ENCODE data around the gene PNPO. TPM values are rescaled to one million over a fixed set of nuclear protein-coding genes. Genes with fewer than 3 reads are reported as not detected.

PNPO gene
- total and polyA plus RNA-seq, 4 donors: 27.8 to 102 (median 51.3) TPM

- Histone ChIP-seq H3K4me3 (ENCODE audit: low read depth in 1 of 3, low read length in 3 of 3) (no peak overlapping the region), H3K27ac (ENCODE audit: low read depth in 1 of 2, low read length in 2 of 2) (no peak overlapping the region), H3K27me3 (ENCODE audit: control insufficient read depth in 4 of 4, insufficient read depth in 4 of 4, low read length in 3 of 4) (no peaks in the 10 kb centered on the region), H3K4me1 (ENCODE audit: control insufficient read depth in 4 of 4, insufficient read depth in 4 of 4, low read length in 3 of 4) (peaks cover 1 to 33% (median 19%) of the 10 kb centered on the region in 4 donors), H3K36me3 (ENCODE audit: control insufficient read depth in 4 of 4, insufficient read depth in 3 of 4, low read depth in 1 of 4, low read length in 3 of 4) (peaks cover 0 to 6% (median 4%) of the 10 kb centered on the region in 4 donors), H3K9ac (ENCODE audit: low read depth in 1 of 2, low read length in 2 of 2) (no peak overlapping the region), H3K9me3 (ENCODE audit: control insufficient read depth in 4 of 4, low read length in 3 of 4) (no peaks in the 10 kb centered on the region)
- TF ChIP-seq, protein P1, sequence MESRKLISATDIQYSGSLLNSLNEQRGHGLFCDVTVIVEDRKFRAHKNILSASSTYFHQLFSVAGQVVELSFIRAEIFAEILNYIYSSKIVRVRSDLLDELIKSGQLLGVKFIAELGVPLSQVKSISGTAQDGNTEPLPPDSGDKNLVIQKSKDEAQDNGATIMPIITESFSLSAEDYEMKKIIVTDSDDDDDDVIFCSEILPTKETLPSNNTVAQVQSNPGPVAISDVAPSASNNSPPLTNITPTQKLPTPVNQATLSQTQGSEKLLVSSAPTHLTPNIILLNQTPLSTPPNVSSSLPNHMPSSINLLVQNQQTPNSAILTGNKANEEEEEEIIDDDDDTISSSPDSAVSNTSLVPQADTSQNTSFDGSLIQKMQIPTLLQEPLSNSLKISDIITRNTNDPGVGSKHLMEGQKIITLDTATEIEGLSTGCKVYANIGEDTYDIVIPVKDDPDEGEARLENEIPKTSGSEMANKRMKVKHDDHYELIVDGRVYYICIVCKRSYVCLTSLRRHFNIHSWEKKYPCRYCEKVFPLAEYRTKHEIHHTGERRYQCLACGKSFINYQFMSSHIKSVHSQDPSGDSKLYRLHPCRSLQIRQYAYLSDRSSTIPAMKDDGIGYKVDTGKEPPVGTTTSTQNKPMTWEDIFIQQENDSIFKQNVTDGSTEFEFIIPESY (IDR thresholded peaks at IDR 0.05): no peak
- TF ChIP-seq FOXA1 (IDR thresholded peaks at IDR 0.05) (no peak), TAF1 (conservative IDR thresholded peaks at IDR 0.05) (no peak), EGR1 (IDR thresholded peaks at IDR 0.05; ENCODE audit: low read depth in 2 of 2) (no peak), GABPA (IDR thresholded peaks at IDR 0.05 in 1 of 2, conservative IDR thresholded peaks at IDR 0.05 in 1 of 2) (no peak), SP1 (IDR thresholded peaks at IDR 0.05) (no peak), MAX (IDR thresholded peaks at IDR 0.05) (no peak), RAD21 (IDR thresholded peaks at IDR 0.05) (no peak)
- no peak for DNase-seq (ENCODE audit: low spot score)
- WGBS: 89% methylated on average over 5 of the region's 5 CpGs
Observed at GRCh38 chr17:47968836-47969235, 27.5 kb downstream of the PNPO start.

- peak overlapping the region in 1 of 2 donors; percentile 9 for H3K27ac ChIP-seq (ENCODE audit: low read depth in 1 of 2, low read length in 2 of 2)
- 47% methylated on average over 15 of the region's 15 CpGs for WGBS
- TF ChIP-seq NR2F2 (IDR thresholded peaks at IDR 0.05) (no peak), HNF4G (IDR thresholded peaks at IDR 0.05) (no peak), REST (IDR thresholded peaks at IDR 0.05) (no peak), FOXA1 (IDR thresholded peaks at IDR 0.05) (no peak), RAD21 (IDR thresholded peaks at IDR 0.05) (no peak), TAF1 (conservative IDR thresholded peaks at IDR 0.05) (no peak), EGR1 (IDR thresholded peaks at IDR 0.05; ENCODE audit: low read depth in 2 of 2) (no peak), SP1 (IDR thresholded peaks at IDR 0.05) (no peak), RXRA (IDR thresholded peaks at IDR 0.05) (no peak), FOXA2 (IDR thresholded peaks at IDR 0.05) (no peak), HNF4A (conservative IDR thresholded peaks at IDR 0.05) (no peak), MAX (IDR thresholded peaks at IDR 0.05) (no peak), JUND (IDR thresholded peaks at IDR 0.05) (no peak)
- TF ChIP-seq, protein P1 (IDR thresholded peaks at IDR 0.05): no peak
- TF ChIP-seq, protein P2, sequence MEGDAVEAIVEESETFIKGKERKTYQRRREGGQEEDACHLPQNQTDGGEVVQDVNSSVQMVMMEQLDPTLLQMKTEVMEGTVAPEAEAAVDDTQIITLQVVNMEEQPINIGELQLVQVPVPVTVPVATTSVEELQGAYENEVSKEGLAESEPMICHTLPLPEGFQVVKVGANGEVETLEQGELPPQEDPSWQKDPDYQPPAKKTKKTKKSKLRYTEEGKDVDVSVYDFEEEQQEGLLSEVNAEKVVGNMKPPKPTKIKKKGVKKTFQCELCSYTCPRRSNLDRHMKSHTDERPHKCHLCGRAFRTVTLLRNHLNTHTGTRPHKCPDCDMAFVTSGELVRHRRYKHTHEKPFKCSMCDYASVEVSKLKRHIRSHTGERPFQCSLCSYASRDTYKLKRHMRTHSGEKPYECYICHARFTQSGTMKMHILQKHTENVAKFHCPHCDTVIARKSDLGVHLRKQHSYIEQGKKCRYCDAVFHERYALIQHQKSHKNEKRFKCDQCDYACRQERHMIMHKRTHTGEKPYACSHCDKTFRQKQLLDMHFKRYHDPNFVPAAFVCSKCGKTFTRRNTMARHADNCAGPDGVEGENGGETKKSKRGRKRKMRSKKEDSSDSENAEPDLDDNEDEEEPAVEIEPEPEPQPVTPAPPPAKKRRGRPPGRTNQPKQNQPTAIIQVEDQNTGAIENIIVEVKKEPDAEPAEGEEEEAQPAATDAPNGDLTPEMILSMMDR (IDR thresholded peaks at IDR 0.05; ENCODE audit: low read depth, low read length, missing input control): no peak
- TF ChIP-seq, protein P3, sequence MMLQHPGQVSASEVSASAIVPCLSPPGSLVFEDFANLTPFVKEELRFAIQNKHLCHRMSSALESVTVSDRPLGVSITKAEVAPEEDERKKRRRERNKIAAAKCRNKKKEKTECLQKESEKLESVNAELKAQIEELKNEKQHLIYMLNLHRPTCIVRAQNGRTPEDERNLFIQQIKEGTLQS (IDR thresholded peaks at IDR 0.05): no peak
- peaks cover 0 to 18% (median 12%) of the 10 kb centered on the region in 4 donors for H3K36me3 ChIP-seq (ENCODE audit: control insufficient read depth in 4 of 4, insufficient read depth in 3 of 4, low read depth in 1 of 4, low read length in 3 of 4)
- peak overlapping the region in 2 of 3 donors; percentile 10 to 20 for H3K4me3 ChIP-seq (ENCODE audit: low read depth in 1 of 3, low read length in 3 of 3)
- no peaks in the 10 kb centered on the region for H3K9me3 ChIP-seq (ENCODE audit: control insufficient read depth in 4 of 4, low read length in 3 of 4)
- no peak for DNase-seq (ENCODE audit: low spot score)
- H3K4me1 ChIP-seq (ENCODE audit: control insufficient read depth in 4 of 4, insufficient read depth in 4 of 4, low read length in 3 of 4): peaks cover 1 to 33% (median 19%) of the 10 kb centered on the region in 4 donors
- peak overlapping the region in 1 of 2 donors; percentile 21 for H3K9ac ChIP-seq (ENCODE audit: low read depth in 1 of 2, low read length in 2 of 2)
- no peaks in the 10 kb centered on the region for H3K27me3 ChIP-seq (ENCODE audit: control insufficient read depth in 4 of 4, insufficient read depth in 4 of 4, low read length in 3 of 4)
Observed at GRCh38 chr17:47969930-47970724, 28.8 kb downstream of the PNPO start.
